Activated CD4-positive, alpha-beta memory T cell treated with anti-CD3 and anti-CD28 coated beads, Interleukin-2, amount 10 ng/mL, durations not matched to agents 7 days and 5 days (primary cell): ENCODE measurements around the gene CSNK1G1. TPM values are rescaled to one million over a fixed set of nuclear protein-coding genes. Genes with fewer than 3 reads are reported as not detected.

ENCODE experiments used
- CTCF ChIA-PET: fragments of 350-600 bp; sonication (Branson Sonifier 250); formaldehyde crosslinking; loops from one replicate; lab custom pipeline; 2021; ENCODE audit warnings: antibody characterized with exemption, inconsistent platforms; lab: Charles Lee
- POLR2A ChIA-PET: fragments of 350-600 bp; sonication (Branson Sonifier 250); formaldehyde crosslinking; loops from one replicate; lab custom pipeline; 2021; ENCODE audit warnings: antibody characterized with exemption; lab: Charles Lee
- DNase-seq: peaks from one replicate; pipeline ENCODE4 v3.0.0-alpha.2; 2020
- H3K27ac Mint-ChIP-seq: one replicate; pipeline ENCODE4 v1.8.0; 2021; ENCODE audit warnings: mild to moderate bottlenecking, mixed read lengths
- H3K27me3 Mint-ChIP-seq: one replicate; pipeline ENCODE4 v1.8.0; 2021; ENCODE audit warnings: mixed read lengths
- H3K36me3 Mint-ChIP-seq: one replicate; pipeline ENCODE4 v1.8.0; 2021; ENCODE audit warnings: low read depth, mixed read lengths
- H3K4me1 Mint-ChIP-seq: one replicate; pipeline ENCODE4 v1.8.0; 2021; ENCODE audit warnings: mixed read lengths
- H3K4me3 Mint-ChIP-seq: one replicate; pipeline ENCODE4 v1.8.0; 2021; ENCODE audit warnings: mild to moderate bottlenecking, mixed read lengths
- H3K9me3 Mint-ChIP-seq: one replicate; pipeline ENCODE4 v1.8.0; 2021; ENCODE audit warnings: mixed read lengths
- total RNA-seq, 2 experiments: library from RNA; stranded (reverse); gene quantifications; one replicate each; pipeline ENCODE4 v1.2.3, GENCODE V29; 2021

Gene CSNK1G1
- total RNA-seq, 2 experiments from 2014 or later = 27.9 to 28.2 TPM

DNA sequence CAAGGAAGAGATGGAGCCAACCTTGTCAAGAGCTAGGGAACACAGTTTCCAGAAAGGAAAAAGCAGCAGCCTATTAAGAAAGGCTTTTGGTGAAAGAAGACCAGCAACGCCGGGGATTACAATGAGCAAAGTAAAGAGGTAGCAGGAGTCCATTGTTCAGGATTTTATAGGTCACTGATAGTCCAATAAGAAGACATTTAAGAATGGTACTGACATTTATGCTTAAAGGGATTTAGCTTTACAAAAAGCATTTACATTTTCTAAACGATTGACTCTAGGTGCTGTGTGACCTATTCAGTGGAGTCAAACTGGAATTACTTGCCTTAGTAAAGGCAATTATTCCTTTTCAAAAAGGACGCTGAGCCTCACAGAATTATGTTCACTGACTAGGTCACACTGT, 40.8 kb downstream of the CSNK1G1 start:
- H3K4me1 Mint-ChIP-seq = peaks cover 3% of the 10 kb centered on the region
- CTCF ChIA-PET = no interaction called here
- DNase-seq = no peak
- H3K4me3 Mint-ChIP-seq = no peak overlapping the region
- peaks cover 9% of the 10 kb centered on the region for H3K36me3 Mint-ChIP-seq
- no peaks in the 10 kb centered on the region for H3K27me3 Mint-ChIP-seq
- POLR2A ChIA-PET = no interaction called here
- no peaks in the 10 kb centered on the region for H3K9me3 Mint-ChIP-seq
- no peak overlapping the region for H3K27ac Mint-ChIP-seq

DNA sequence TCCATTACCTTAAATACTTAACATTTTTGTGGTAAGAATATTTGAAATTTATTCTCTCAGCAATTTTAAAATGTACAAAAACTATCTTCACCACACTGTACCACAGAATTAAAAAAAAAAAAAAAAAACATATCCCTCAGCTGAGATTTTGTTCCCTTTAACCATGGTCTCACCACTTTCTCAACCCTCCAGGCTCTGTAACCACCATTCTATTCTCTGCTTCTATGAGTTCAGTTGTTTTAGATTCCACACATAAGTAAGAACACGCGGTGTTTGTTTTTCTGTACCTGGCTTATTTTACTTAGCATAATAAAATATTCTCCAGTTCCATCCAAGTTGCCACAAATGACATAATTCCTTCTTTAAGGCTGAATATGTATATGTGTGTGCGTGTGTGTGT, 41.5 kb downstream of the CSNK1G1 start:
- no peak overlapping the region for H3K27ac Mint-ChIP-seq
- POLR2A ChIA-PET = interaction anchor here (0.6 kb wide), 1 partner anchor 14 kb away, joined by 3 read pairs; no protein-coding TSS in a partner anchor
- peaks cover 3% of the 10 kb centered on the region for H3K4me1 Mint-ChIP-seq
- H3K36me3 Mint-ChIP-seq = peaks cover 12% of the 10 kb centered on the region
- no peak overlapping the region for H3K4me3 Mint-ChIP-seq
- H3K27me3 Mint-ChIP-seq = no peaks in the 10 kb centered on the region
- CTCF ChIA-PET = no interaction called here
- DNase-seq = no peak
- H3K9me3 Mint-ChIP-seq = no peaks in the 10 kb centered on the region

DNA sequence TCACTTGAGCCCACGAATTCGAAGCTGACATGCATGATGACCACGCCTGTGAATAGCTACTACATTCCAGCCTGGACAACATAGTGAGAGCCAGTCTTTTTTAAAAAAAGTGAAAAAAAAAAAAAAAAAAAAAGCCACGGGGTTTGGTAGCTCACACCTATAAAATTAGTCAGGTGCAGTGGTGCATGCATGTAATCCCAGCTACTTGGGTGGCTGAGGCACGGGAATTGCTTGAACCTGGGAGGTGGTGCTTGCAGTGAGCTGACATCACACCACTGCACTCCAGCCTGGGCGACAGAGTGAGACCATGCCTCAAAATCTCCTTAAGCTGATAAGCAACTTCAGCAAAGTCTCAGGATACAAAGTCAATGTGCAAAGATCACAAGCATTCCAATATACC, 44.4 kb downstream of the CSNK1G1 start:
- Mint-ChIP-seq H3K4me3 (no peak overlapping the region), H3K9me3 (no peaks in the 10 kb centered on the region), H3K4me1 (peaks cover 3% of the 10 kb centered on the region), H3K27me3 (no peaks in the 10 kb centered on the region), H3K27ac (no peak overlapping the region), H3K36me3 (peaks cover 17% of the 10 kb centered on the region)
- CTCF ChIA-PET = interaction anchor here (0.6 kb wide), 1 partner anchor 57 kb away, joined by 3 read pairs; no protein-coding TSS in a partner anchor
- POLR2A ChIA-PET = no interaction called here
- no peak for DNase-seq

DNA sequence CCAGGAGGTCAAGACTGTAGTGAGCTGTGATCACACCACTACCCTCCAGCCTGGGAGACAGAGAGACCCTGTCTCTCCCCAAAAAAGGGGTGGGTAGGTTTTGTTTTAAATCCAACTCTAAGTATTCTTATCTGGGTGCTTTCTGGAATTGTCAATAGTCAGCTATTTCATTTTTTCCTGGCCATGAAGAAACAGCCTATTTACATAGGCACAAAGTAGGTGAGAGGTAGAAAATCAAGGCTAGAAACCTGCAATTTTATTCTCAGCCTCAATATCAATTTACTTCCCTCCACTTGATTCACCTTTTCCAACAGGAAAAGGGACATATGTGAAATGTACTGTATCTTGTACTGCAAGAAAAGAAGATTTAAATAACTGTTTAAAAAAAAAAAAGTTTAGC, 45.9 kb downstream of the CSNK1G1 start:
- no peak for DNase-seq
- Mint-ChIP-seq H3K36me3 (peaks cover 21% of the 10 kb centered on the region), H3K4me3 (no peak overlapping the region), H3K9me3 (no peaks in the 10 kb centered on the region), H3K27me3 (no peaks in the 10 kb centered on the region), H3K27ac (no peak overlapping the region), H3K4me1 (peaks cover 5% of the 10 kb centered on the region)
- CTCF ChIA-PET = no interaction called here
- POLR2A ChIA-PET = no interaction called here

DNA sequence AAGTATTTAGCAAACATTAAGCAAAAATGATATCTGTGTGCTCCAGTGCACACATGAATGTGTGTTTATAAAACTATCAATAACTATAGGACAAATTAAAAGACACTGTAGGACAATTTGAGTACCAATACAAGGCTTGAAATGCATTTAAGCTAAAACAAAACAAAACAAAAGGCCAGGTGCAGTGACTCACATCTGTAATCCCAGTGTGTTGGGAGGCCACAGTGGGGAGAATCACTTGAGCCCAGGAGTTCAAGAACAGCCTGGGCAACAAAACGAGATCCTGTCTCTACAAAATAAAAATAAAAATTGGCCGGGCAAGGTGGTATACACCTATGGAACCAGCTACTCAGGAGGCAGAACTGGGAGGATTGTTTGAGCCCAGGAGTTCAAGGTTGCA, 50.7 kb downstream of the CSNK1G1 start:
- Mint-ChIP-seq H3K4me3 (no peak overlapping the region), H3K27me3 (no peaks in the 10 kb centered on the region), H3K27ac (no peak overlapping the region), H3K4me1 (peaks cover 2% of the 10 kb centered on the region), H3K9me3 (no peaks in the 10 kb centered on the region), H3K36me3 (peaks cover 19% of the 10 kb centered on the region)
- CTCF ChIA-PET = no interaction called here
- no peak for DNase-seq
- POLR2A ChIA-PET = no interaction called here

DNA sequence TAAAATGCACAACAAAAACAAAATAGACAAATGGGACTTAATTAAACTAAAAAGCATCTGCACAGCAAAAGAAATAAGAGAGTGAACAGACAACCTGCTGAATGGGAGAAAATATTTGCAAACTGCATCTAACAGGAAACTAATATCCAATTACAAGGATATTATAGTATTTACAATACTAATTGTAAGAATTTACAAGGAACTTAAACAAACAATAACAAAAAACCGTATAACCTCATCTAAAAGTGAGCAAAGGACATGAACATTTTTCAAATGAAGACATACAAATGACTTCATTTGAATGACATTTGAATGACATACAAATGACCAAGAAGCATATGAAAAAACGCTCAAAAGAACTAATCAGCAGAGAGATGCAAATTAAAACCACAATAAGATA, 66.4 kb downstream of the CSNK1G1 start:
- Mint-ChIP-seq H3K36me3 (peaks cover 2% of the 10 kb centered on the region), H3K4me3 (no peak overlapping the region), H3K27me3 (no peaks in the 10 kb centered on the region), H3K27ac (no peak overlapping the region), H3K9me3 (no peaks in the 10 kb centered on the region), H3K4me1 (peaks cover 2% of the 10 kb centered on the region)
- POLR2A ChIA-PET = no interaction called here
- CTCF ChIA-PET = no interaction called here
- DNase-seq = no peak

DNA sequence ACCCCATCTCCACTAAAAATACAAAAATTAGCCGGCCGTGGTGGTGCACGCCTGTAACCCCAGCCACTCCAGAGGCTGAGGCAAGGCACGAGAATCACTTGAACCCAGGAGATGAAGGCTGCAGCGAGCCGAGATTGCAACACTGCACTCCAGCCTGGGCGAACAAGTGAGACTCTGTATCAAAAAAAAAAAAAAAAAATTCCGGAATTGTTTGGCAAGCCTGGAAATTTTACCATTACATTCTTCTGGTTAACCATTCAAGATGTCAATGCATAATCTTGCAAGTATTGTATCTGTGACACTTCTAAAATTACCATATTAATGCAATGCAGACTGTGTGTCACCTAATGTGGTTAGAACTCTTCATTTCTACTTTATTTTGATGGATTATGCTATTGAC, 67.0 kb downstream of the CSNK1G1 start:
- H3K36me3 Mint-ChIP-seq = peaks cover 5% of the 10 kb centered on the region
- POLR2A ChIA-PET = no interaction called here
- H3K4me3 Mint-ChIP-seq = no peak overlapping the region
- H3K4me1 Mint-ChIP-seq = peaks cover 2% of the 10 kb centered on the region
- no peaks in the 10 kb centered on the region for H3K27me3 Mint-ChIP-seq
- CTCF ChIA-PET = interaction anchor here (0.5 kb wide), 1 partner anchor 225 kb away, joined by 3 read pairs; no protein-coding TSS in a partner anchor
- H3K9me3 Mint-ChIP-seq = no peaks in the 10 kb centered on the region
- no peak overlapping the region for H3K27ac Mint-ChIP-seq
- no peak for DNase-seq

DNA sequence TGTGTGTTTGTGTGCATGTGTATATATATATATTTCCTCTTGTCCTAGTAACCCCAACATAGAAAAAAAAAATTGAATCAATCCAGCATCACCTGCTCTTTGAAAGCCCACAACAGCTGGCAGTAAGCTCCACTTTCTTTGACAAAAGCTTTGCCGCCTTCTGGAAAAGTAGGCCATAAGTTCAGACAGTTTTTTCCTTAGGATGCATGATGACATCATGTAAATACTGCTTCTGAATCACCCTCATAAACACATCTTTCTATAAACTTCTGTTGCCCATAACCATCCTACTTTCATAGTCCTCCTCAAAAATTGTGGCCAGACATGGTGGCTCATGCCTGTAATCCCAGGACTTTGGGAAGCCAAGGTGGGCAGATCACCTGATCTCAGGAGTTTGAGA, 67.4 kb downstream of the CSNK1G1 start:
- H3K27ac Mint-ChIP-seq = no peak overlapping the region
- H3K4me3 Mint-ChIP-seq = no peak overlapping the region
- H3K36me3 Mint-ChIP-seq = peaks cover 5% of the 10 kb centered on the region
- peaks cover 5% of the 10 kb centered on the region for H3K4me1 Mint-ChIP-seq
- no peak for DNase-seq
- CTCF ChIA-PET = interaction anchor here (0.5 kb wide), 1 partner anchor 225 kb away, joined by 3 read pairs; no protein-coding TSS in a partner anchor
- POLR2A ChIA-PET = no interaction called here
- H3K9me3 Mint-ChIP-seq = no peaks in the 10 kb centered on the region
- no peaks in the 10 kb centered on the region for H3K27me3 Mint-ChIP-seq

DNA sequence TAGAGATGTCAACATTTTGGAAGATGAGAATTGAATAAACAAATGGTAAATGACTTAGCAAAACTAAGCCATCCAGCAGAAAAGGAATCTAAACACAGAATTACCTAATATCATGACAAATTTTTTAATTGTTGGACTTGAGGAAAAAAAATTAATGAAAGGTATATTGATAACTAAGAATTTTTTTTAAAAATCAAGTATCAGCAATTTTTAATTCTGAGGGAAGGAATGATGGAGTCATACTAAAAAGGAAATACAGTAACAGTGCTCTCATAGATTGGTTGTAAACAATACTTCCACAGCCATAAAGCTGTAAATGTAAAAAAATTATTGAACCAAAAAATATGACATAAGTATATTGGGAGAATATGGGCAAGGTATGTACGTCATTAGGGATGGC, 68.0 kb downstream of the CSNK1G1 start:
- CTCF ChIA-PET = no interaction called here
- Mint-ChIP-seq H3K27me3 (no peaks in the 10 kb centered on the region), H3K4me1 (peaks cover 2% of the 10 kb centered on the region), H3K36me3 (peaks cover 5% of the 10 kb centered on the region), H3K27ac (no peak overlapping the region), H3K9me3 (no peaks in the 10 kb centered on the region), H3K4me3 (no peak overlapping the region)
- POLR2A ChIA-PET = no interaction called here
- DNase-seq = no peak

DNA sequence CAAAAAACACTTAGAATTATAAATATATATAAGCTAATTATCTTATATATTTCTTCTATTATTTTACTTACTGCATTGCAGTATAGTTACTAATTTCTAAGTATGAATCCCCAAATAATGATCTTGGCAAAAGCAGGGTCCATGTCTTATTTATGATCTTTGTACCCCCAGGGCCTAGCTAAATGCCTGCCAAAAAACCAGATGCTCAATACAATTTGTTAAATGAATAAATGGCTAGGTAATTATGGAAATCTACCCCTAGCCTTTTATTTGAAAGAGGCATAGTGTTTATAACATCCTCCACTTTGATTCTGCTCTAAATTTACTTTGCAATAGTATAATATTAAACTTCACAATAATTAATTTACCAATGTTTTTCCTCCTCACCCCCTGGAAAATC, 69.5 kb downstream of the CSNK1G1 start:
- CTCF ChIA-PET = interaction anchor here (1.9 kb wide), 1 partner anchor 12 kb away, joined by 6 read pairs; no protein-coding TSS in a partner anchor
- no peaks in the 10 kb centered on the region for H3K9me3 Mint-ChIP-seq
- DNase-seq = no peak
- H3K27ac Mint-ChIP-seq = no peak overlapping the region
- H3K36me3 Mint-ChIP-seq = peaks cover 7% of the 10 kb centered on the region
- POLR2A ChIA-PET = no interaction called here
- H3K4me1 Mint-ChIP-seq = peaks cover 2% of the 10 kb centered on the region
- H3K4me3 Mint-ChIP-seq = no peak overlapping the region
- no peaks in the 10 kb centered on the region for H3K27me3 Mint-ChIP-seq

DNA sequence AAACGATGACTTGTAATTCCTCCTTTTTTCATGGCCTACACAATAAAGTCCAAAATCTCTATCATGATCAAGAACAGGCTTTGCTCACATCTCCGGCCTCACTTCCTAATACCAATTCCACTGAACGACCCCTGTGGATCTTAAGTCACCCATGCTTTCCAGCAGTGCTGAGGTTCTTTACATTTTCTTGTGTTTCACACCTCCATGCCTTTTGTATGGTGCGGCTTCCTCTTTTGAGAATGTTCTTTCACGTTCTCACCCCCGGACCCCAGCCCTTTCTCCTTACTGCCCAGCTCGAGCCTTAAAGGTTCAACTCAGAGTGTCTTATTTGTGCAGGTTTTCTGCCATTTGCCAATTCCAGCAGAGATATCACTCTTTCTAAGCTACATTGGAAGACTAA, 70.1 kb downstream of the CSNK1G1 start:
- POLR2A ChIA-PET = no interaction called here
- no peak for DNase-seq
- Mint-ChIP-seq H3K9me3 (no peaks in the 10 kb centered on the region), H3K27ac (no peak overlapping the region), H3K4me3 (no peak overlapping the region), H3K36me3 (peaks cover 11% of the 10 kb centered on the region), H3K4me1 (peaks cover 2% of the 10 kb centered on the region), H3K27me3 (no peaks in the 10 kb centered on the region)
- CTCF ChIA-PET = interaction anchor here (0.9 to 1.9 kb wide), 2 partner anchors 9 to 11 kb away, joined by 3 to 6 read pairs; no protein-coding TSS in a partner anchor

DNA sequence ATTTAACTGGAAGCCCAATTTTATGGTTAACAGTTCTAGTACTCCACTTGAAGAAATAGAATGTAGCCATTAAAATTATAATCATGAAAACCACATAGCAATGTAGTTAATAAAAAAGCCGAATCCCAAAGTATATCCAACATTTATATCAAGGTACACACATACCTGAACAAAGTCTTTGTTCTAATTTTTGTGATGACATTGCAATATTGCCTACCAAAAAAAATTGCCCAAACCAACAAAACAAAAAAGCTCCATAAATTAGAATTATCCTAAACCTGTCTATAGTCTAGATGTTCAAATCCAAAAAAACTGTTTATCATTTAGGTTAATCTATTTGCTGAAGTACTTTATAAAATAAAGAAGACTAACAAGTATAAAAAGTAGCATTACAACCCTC, 70.8 kb downstream of the CSNK1G1 start:
- Mint-ChIP-seq H3K27ac (no peak overlapping the region), H3K36me3 (peaks cover 14% of the 10 kb centered on the region), H3K27me3 (no peaks in the 10 kb centered on the region), H3K9me3 (no peaks in the 10 kb centered on the region), H3K4me1 (peaks cover 2% of the 10 kb centered on the region), H3K4me3 (no peak overlapping the region)
- CTCF ChIA-PET = interaction anchor here (0.6 to 1.9 kb wide), 3 partner anchors 9 to 48 kb away, joined by 3 to 6 read pairs (median 3); no protein-coding TSS in a partner anchor
- POLR2A ChIA-PET = no interaction called here
- DNase-seq = no peak

DNA sequence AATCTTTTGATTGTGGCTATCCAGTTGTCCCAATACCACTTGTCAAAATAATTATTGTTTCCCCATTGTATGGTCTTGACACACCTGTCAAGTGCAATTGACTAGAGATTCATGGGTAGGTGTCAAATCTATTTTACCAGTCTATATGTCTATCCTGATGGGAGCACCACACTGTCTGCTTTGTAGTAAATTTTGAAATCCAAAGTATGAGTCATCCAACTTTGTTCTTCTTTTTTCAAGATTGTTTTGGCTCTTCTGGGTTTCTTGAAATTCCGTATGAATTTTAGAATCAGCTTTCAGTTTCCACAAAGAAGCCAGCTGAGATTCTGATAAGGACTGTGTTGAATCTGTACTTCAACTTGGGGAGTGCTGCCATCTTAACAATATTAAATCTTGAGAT, 71.9 kb downstream of the CSNK1G1 start:
- H3K4me1 Mint-ChIP-seq = peaks cover 2% of the 10 kb centered on the region
- CTCF ChIA-PET = no interaction called here
- H3K4me3 Mint-ChIP-seq = no peak overlapping the region
- DNase-seq = no peak
- H3K36me3 Mint-ChIP-seq = peaks cover 12% of the 10 kb centered on the region
- H3K27me3 Mint-ChIP-seq = no peaks in the 10 kb centered on the region
- no peak overlapping the region for H3K27ac Mint-ChIP-seq
- POLR2A ChIA-PET = no interaction called here
- no peaks in the 10 kb centered on the region for H3K9me3 Mint-ChIP-seq

DNA sequence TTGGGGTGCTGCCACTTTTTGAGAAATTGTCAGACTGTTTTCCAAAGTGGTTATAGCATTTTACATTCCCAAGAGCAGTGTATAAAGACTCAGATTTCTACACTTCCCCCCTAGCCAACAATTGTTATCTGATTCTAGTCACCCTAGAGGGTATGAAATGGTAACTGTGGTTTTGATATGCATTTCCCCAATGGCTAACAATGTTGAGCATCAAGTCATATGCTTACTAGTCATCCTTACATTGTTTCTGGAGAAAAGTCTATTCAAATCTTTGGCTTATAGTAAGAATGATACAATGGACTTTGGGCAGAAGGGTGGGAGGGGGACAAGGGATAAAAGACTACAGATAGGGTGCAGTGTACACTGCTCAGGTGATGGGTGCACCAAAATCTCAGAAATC, 73.3 kb downstream of the CSNK1G1 start:
- H3K36me3 Mint-ChIP-seq = peaks cover 12% of the 10 kb centered on the region
- peaks cover 2% of the 10 kb centered on the region for H3K4me1 Mint-ChIP-seq
- ChIA-PET POLR2A (no interaction called here), CTCF (no interaction called here)
- H3K9me3 Mint-ChIP-seq = no peaks in the 10 kb centered on the region
- no peak overlapping the region for H3K27ac Mint-ChIP-seq
- no peaks in the 10 kb centered on the region for H3K27me3 Mint-ChIP-seq
- DNase-seq = no peak
- H3K4me3 Mint-ChIP-seq = no peak overlapping the region
